HG02981 (cell line): ENCODE data around the gene CGB2.
"Not testable (repeated sequence)": the region's sequence is repeated elsewhere in the genome, so short reads cannot be mapped to it uniquely, and the experiment has no call there.

Experiments
- ATAC-seq: cut with Tn5 transposase; IDR thresholded peaks from one replicate; pipeline ENCODE4 v1.9.1; 2021; ENCODE audit warnings: mild to moderate bottlenecking, moderate library complexity; ENCODE audit not compliant: unreplicated experiment

Gene CGB2

DNA sequence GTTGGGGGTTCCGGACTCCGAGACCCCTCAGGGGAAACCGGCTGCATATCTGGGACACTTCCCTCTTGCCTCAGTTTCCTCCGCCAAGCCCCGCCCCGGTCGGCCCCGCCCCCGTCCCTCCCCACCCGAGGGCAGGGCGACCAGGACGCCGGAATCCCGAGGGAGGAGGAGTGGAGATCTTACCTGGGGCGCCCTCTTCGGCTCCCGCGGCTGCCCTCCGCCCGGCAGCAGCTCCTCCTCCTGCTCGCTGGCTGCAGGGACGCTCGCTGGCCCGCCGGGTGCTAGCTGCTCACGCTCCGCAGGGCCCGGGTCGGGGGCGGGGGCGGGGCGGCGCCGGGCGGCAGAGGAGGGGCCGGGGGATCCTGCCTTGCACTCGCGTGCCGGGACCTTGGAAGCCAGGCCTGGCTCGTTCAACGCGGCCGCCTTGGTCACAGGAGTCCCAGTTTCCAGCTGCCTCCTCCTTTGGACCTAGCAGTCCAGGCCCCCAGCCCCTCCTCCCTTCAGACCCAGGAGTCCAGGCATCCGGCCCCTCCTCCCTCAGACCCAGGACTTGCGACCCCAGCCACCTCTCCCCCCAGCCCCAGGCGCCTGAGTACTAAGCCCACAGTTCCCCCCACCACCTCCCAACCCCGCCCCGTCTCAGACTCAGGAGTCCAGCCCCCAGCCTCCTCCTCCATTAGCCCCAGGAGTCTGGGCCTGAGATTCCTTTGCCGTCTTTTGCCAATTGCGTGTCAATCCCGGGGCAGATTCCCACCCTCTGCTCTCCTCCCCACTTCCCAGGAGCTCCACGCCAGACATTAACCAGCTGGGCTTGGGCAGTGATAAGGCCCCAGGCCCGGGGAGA lies 33.3 kb downstream of the CGB2 start, which contains the start of gene NTF4:
Gene NTF4, minus strand, starts transcription at position 51 of the 844 bp plus-strand sequence. CDS start 2,821 bp downstream, outside the sequence.
- no peak for ATAC-seq

DNA sequence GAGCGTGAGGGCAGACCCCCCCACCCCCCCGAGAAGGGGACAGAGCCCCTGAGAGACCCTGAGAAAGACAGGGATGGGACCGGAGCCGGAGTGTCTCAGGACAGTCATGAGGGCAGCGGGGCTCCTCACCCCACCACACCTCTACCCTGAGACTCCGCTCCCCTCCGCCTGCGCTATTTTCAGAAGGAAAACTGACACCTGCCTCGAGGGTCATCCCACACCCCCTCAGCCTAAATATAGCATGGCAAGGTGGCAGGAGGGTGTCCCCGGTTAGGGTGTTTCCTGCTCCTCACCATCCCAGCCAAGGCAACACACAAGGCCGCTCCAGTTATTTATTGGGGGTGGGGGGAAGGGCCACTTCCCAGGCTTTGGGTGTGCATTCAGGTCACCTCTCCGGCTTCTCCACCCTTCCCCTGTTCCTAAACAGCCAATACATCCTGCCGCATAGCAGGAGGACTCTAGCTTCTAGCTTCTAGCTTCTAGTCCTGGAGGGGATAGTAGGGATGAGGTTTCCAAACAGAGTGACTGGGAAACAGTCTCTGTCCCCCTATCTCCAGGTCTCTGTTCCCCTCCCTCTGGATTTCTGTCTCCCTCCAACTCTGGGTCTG lies 34.3 kb downstream of the CGB2 start:
- ATAC-seq = no peak

DNA sequence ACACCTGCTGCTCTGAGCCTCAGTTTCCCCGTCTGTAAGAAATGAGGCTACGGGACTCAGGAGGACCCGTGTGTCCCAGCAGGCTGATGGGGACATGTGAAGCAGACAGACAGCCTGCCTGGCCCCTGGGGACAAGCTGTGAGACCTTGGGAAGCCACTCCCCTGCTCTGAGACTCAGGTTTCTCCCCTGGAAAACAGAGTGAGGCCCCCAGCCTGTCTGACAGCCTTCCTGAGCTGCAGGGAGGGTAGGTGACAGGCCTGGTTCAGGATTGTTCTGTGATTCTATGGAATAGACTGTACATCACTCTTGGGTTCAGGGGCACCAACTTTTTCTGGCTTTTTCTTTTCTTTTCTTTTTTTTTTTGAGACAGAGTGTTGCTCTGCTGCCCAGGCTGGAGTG lies 35.9 kb downstream of the CGB2 start:
- ATAC-seq = no peak

DNA sequence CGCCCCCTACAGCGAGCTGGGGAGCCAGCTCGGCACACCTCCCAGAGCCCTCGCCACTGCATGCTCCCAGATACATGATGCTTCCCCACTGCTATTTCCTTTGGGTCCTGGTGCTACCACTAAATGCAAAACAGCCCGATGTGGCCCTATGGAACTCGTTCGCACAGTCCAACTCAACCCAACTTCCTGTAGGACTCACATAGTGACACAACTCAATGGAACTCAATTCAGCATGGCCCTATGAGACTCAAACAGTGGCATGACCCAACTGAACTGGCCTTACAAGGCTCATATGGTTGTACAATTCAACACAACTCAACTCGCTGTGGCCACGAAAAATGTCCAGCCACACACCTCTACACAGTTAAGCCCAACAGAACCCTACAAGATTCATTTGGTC lies 37.3 kb downstream of the CGB2 start:
- no peak for ATAC-seq

DNA sequence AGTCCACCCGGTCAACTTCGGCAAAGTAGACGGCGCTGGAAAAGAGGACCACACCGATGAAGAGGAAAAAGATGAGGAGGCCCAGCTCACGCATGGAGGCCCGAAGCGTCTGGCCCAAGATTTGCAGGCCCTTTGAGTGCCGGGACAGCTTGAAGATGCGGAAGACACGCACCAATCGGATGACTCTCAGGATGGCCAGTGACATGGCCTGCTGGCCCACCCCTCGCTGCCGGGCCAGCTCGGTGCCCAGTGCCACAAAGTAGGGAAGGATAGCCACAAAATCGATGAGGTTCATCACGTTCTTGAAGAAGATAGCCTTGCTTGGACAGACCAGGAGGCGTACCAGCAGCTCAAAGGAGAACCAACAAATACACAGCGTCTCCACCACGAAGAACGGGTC lies 38.7 kb downstream of the CGB2 start:
- no peak for ATAC-seq

DNA sequence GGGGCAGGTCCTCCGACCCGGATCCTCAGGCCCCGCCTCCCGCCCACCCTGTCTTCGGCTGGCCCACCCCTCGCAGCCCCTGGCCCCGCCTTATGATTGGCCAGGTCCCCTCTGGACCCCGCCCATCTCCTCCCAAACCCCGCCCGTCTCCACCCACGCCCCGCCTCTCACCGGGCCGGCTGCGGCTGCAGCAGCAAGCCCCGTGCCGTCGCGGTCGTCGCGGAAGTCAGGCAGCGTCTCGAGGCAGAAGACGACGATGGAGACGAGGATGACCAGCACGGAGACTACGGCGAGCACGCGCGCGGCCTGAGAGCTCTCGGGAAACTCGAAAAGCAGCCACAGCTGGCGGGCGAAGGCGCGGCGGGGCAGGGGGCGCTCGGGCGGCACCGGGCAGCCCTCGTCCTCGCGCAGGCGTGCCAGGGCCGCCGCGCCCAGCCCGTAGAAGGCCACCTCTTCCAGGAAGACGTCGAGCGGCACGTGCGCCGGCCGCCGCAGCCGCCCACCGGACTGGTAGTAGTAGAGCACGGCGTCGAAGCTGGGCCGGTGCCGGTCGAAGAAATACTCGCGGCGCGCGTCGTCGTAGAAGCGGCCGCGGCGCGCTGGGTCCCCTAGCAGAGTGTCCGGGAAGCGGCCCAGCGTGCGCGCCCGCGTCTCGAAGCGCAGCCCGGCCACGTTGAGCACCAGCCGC lies 40.3 kb downstream of the CGB2 start:
- no peak for ATAC-seq

DNA sequence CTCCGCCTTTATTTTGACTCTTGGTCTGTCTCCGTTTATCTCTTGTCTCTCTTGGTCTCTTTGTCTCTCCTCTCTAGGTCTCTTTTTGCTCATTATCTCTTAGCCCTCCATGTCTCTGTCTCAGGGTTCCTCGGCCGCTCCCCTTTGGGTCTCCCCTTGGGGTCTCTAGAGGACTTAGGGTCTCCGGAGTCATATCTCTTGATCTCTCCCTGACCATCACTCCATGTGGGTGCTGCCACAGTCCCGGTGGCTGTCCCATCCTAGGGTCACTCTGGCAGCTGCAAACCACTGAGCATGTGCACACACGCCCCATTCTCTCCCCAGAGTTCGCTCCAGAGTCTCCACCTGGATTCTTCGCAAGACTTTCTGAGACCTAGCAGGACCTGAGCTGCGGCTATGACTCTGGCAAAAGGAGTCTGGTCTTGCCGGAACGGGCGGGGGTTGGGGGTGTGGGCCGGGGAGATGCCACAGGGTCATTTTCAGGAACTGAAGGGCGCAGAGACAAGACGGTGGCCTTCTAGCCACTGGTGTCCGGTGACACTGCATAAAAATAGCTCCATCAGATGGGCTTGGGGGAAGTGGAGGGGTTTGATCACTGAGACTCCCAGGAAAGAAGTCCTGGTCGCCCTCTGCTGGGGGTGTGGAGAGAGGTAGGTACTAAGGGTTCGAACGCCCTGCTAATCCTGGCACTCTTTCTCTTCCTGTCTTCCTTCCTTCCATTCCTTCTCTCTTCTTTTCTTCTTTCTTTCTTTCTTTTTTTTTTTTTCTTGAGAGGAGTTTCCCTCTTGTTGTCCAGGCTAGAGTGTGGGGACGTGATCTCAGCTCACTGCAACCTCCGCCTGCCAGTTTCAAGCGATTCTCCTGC lies 42.1 kb downstream of the CGB2 start:
- ATAC-seq = no peak

DNA sequence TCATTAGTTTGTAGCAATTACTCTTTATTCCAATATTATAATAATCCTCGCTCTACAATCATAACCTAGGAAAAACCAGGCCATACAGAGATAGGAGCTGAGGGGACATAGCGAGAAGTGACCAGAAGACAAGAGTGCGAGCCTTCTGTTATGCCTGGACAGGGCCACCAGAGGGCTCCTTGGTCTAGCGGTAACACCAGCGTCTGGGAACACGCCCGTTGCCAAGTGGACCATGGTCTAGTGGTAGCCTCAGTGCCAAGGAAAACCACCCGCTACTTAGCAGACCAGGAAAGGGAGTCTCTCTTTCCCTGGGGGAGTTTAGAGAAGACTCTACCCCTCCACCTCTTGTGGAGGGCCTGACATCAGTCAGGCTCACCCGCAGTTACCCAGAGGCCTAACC lies 43.2 kb downstream of the CGB2 start:
- ATAC-seq = not testable (repeated sequence)

DNA sequence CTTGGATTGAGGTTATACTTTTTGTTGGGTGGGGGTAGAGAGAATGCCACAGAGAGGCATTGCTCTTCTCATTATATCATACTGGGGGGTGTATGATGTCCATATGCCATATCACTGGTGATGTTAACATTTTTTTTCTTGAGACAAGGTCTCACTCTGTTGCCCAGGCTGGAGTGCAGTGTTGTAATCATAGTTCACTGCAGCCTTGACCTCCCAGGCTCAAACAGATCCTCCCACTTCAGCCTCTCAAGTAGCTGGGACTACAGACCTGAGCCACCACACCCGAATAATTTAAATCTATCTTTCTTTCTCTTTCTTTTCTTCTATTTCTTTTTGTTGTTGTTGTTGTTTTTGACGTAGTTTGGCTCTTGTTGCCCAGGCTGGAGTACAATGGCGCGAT lies 48.7 kb downstream of the CGB2 start:
- ATAC-seq = no peak

DNA sequence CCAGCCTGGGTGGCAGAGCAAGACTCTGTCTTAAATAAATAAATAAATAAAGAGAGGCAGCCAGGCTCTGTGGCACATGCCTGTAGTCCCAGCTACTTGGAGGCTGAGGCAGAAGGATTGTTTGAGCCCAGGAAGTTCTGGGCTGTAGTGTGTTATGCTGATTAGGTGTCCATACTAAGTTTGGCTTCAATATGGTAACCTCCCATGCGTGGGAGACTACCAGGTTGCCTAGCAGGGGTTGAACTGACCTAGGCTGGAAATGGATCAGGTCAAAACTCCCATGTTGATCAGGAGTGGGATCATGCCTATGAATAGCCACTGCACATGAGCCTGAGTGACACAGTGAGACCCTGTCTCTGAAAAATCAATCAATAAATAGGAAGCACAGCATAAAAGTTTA lies 49.6 kb downstream of the CGB2 start:
- ATAC-seq = no peak
